HG03439 (cell line): ENCODE measurements around the gene EVA1C.
"Not testable (repeated sequence)": the region's sequence is repeated elsewhere in the genome, so short reads cannot be mapped to it uniquely, and the experiment has no call there.

Experiments
- ATAC-seq: cut with Tn5 transposase; IDR thresholded peaks from one replicate; pipeline ENCODE4 v1.9.1; 2021; ENCODE audit warnings: mild to moderate bottlenecking, moderate library complexity; ENCODE audit not compliant: unreplicated experiment

The EVA1C gene

GRCh38 chr21:32549886-32550285 lies 137.4 kb downstream of the EVA1C start:
- no peak for ATAC-seq

- ATAC-seq = no peak
These were observed 142.5 kb downstream of the EVA1C start for GRCh38 chr21:32554832-32555638.

GRCh38 chr21:32558106-32558505 lies 145.6 kb downstream of the EVA1C start:
- no peak for ATAC-seq

- no peak for ATAC-seq
These were observed 146.6 kb downstream of the EVA1C start for GRCh38 chr21:32559006-32559610.

GRCh38 chr21:32560896-32561295 lies 148.4 kb downstream of the EVA1C start:
- no peak for ATAC-seq

- ATAC-seq = not testable (repeated sequence)
These were observed 149.0 kb downstream of the EVA1C start for GRCh38 chr21:32561476-32561875.

- ATAC-seq = no peak
These were observed 149.9 kb downstream of the EVA1C start for GRCh38 chr21:32562426-32562825.

GRCh38 chr21:32562915-32563314 lies 150.4 kb downstream of the EVA1C start:
- no peak for ATAC-seq
